HG02884 (cell line): ENCODE measurements around the gene EIF4EBP2.

Experiments
- ATAC-seq: cut with Tn5 transposase; IDR thresholded peaks from one replicate; pipeline ENCODE4 v1.9.1; 2021; ENCODE audit warnings: mild to moderate bottlenecking, moderate library complexity; ENCODE audit not compliant: unreplicated experiment

The EIF4EBP2 gene

GRCh38 chr10:70430493-70431445 is 26.8 kb downstream of the EIF4EBP2 start:
- no peak for ATAC-seq

DNA sequence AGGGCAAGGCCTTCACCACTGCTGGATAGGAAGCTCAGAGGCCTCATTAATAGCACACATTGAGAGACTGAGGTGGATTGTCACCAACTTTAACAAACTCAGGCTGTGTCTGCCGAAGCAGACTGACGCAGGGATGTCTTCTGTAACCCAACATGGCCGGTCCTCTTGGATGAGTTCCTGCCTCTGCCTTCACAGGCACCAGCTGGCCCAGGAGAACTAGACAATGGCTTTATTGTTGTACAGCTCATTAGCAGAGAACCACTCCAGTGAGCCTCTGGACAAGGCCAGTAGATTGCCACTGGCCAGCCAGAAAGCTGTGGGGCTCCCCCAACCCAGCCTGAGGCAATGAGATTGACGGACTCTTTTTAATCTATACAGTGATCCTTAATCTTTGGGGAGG is 28.2 kb downstream of the EIF4EBP2 start:
- ATAC-seq, result no peak

DNA sequence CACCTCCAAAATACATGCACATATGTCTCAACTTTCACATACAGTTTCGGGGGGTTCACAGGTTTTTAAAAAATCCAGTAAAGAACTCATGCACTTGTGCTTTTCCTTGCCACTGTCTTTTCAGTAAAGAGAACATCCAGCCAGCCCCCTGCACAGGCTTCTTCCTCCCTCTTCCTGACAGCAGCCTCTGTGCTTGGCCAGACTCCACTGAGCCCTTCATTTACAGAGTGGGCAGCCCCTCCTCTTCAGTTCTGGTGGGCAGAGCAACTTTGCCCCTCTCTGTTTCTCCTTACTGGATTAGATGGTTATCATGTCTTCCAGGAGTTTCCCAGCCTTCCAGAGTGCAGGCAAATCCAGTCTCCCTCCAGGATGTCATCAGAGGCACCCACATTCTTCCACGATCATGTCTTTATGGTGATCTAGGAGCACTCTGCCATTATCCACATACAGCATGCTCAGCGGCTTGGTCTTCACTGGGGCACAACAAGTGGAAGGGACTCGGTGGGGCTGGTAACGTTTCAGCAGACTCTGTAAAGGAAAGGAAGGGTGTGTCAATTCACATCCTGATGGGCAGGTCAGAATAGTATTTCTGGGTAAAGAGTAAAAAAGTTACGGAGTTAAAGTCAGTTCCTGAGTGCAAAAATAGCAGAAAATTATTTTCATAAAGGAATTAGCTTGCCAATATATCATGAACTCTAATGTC is 28.8 kb downstream of the EIF4EBP2 start:
- no peak for ATAC-seq

DNA sequence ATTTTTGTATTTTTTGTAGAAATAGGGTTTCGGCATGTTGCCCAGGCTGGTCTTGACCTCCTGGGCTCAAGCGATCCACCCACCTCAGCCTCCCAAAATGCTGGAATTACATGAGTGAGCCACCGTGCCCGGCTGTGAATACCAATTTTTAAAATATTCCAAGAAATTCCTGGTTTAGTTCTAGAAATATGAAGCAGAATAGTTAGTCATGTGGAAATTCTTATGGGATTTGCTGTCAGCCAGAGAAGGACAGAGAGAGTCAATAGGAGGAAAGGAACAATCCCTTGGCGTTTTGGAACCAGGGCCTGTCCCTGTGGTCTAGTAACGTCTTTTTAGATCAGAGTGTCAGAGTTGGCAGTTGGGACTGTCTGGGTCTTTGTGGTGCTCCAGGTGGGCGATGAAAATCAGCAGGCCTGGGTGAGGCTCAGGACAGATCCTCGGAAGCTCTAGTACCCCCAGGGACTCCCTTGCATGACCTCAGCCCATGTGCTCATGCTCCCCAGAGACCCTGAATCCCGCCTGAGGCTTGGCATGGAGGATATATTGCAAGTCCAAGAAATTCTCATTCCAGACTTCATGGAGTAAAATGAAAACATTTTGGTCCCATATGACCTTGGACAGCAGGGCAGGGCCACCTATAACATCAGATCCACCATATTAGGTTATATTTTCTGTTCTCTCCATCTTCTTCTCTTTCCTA is 29.8 kb downstream of the EIF4EBP2 start:
- no peak for ATAC-seq

GRCh38 chr10:70435241-70436085 is 31.5 kb downstream of the EIF4EBP2 start:
- no peak for ATAC-seq

DNA sequence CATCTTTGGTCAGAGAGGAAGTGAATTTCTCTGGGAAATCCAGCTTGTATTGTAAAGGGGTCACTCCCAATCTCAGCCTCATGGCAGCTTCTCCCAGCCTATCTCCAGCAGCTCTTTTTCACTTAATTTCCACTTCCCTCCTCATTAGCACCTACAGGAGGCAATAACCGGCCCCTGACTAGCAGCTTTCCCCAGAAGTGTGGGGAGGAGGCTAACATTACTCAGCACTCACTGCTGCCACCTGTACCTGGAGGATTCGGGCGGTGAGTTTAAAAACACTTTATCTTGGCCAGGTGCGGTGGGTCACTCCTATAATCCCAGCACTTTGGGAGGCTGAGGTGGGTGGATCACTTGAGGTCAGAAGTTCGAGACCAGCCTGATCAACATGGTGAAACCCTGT is 33.8 kb downstream of the EIF4EBP2 start:
- no peak for ATAC-seq

DNA sequence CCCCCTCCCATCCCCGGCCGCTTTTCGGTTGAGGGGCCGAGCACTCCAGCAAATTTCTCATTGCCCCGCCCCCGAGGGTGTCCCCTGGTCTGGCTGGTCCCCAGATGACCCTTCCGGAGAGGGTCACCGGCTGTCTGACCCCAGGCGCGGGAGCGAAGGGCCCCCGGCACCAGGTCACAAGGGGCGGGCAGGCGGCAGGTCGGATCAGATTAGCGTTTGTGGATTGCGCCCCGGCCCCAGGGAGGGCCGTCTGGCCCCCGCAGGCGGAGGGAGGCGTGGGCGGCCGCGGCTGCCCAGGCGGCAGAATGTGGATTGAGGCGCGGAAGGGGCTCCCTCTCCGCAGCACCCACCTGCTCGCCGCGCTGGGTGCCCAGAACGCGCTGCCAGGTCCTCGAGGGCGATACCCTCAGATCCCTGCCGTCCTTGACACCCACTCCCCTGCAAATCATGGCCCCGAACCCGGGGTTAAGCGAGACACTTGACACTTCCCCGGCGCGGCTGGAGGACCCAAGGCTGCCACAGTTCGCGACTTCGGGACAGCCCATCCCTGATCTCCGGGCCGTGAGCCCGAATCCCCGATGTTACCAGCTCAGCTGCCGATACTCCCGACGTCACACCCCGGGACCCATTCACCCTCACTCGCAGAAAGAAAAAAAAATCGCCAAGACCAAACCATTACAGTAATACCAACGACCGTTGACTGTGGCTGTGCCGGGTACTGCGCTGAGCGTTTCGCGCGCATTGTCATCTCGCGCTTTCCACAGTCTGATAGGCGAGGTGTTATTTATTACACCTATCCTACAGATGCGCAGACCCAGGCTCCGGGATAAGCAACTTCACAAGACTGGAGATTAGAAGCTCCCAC is 36.6 kb downstream of the EIF4EBP2 start:
- no peak for ATAC-seq

GRCh38 chr10:70441161-70441894 is 37.4 kb downstream of the EIF4EBP2 start, which contains the start of gene NODAL:
Gene NODAL (minus strand): TSS chr10:70441681. CDS start chr10:70441667, 14 bp downstream.
- ATAC-seq, result no peak

GRCh38 chr10:70441895-70442309 is 38.0 kb downstream of the EIF4EBP2 start:
- ATAC-seq, result no peak

DNA sequence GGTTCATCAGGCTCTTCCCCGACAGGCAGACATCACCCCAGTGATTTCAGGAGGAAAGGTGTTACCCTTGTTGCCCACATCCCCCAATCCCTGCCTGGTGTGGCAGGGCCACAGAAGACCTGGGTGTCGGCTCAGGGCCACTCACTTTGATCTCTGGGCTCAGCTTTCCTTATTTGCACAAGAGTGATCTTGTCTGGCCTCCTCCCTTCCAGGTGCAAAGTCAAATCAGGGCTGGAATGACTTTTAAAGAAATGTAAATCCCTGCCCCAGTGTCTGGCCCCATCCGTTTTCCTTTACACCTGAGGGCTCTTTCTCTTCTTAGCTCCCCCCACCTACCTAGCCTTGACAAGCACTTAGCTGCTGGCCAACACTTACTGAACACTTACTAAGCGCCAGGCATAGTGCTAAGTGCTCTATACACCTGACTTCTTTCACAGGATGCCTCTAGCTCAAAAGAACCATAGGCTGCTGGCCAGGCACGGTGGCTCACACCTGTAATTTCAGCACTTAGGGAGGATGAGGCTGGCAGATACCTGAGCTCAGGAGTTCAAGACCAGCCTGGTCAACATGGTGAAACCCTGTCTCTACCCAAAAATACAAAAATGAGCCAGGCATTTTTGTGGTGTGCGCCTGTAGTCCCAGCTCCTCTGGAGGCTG is 38.5 kb downstream of the EIF4EBP2 start:
- no peak for ATAC-seq

DNA sequence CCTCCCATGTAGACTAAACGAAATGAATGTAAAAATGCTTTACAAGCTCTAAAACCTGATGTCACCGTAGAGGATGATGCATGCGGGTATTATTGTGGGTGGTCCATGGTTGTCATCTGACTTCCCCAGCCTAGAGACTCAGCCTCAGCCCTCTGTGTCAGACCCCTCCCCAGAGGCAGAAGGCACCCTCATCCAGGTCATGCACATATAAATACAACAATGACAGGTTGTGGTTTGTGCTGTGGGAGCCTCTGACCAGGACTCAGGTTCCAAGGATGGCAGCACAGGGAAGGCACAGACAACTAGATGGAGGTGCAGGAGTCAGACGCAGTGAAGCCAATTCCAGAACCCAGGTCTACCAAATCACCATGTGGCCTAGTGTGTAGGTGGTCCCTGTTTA is 40.8 kb downstream of the EIF4EBP2 start:
- no peak for ATAC-seq

- ATAC-seq, result no peak
Measured at GRCh38 chr10:70445718-70446657, 42.0 kb downstream of the EIF4EBP2 start.

- ATAC-seq, result no peak
Measured at GRCh38 chr10:70448236-70448635, 44.3 kb downstream of the EIF4EBP2 start.

DNA sequence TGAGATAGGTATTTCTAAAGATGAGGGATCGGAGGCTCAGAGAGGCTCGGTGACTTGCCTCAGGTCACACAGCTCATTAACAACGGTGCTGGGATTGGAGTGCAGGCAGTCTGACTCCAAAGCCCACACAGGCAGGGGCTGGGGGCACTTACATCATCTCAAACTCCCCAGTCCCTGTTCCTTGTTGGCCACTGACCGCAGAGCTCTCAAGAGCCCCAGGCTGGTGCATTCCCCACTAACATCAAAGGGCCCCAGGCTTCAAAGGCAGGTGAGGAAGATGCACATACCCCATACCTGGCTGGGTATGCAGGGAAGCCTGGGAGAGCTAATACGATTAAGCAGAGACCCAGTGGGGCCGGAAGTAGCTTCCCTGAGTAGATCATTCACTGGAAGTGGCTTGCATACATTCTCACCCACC is 51.3 kb downstream of the EIF4EBP2 start:
- ATAC-seq, result no peak

- no peak for ATAC-seq
Measured at GRCh38 chr10:70456164-70456563, 52.2 kb downstream of the EIF4EBP2 start.

GRCh38 chr10:70457759-70458305 is 53.9 kb downstream of the EIF4EBP2 start:
- ATAC-seq, result no peak
